Renal cortex interstitium (tissue), 11 donors: ENCODE measurements around the gene RPH3AL. TPM values are rescaled to one million over a fixed set of nuclear protein-coding genes. Genes with fewer than 3 reads are reported as not detected.
"Not testable (repeated sequence)": the region's sequence is repeated elsewhere in the genome, so short reads cannot be mapped to it uniquely, and the experiment has no call there.

Experiments
- DNase-seq, 11 donors: peaks; one replicate each; pipeline ENCODE4 v3.0.0-alpha.2; 2013; ENCODE audit warnings: low read depth in 9 of 11, low spot score in 4 of 11; ENCODE audit errors: extremely low read depth in 1 of 11
- polyA plus RNA-seq, 3 donors: library from polyadenylated mRNA; unstranded; fragments of 120-200 nt; gene quantifications; one replicate each; pipeline ENCODE4 v1.2.1, GENCODE V29; 2013; ENCODE audit not compliant: insufficient read length in 3 of 3

RPH3AL gene
- polyA plus RNA-seq, 3 donors, result 12.7 to 31.3 (median 17.6) TPM

DNA sequence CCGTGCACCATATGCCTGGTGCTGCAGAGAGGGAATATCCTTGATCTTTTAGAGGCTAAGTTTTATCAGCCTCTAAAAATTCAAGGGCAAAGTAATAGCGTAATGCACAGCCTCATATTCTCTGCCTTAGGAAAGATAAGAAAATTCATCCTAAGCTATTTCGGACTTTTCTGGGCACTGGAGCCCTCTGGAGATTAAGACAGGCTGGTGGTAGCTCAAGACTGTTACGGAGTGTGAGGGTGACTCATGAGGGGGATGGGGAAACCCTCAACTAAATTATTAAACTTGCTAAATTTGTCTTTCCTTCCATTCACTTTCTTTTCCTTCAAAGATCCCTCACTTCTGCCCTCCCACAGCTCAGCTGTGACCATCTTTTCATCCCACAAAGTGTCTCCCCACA lies 73.3 kb downstream of the RPH3AL start:
- no peak for DNase-seq

GRCh38 chr17:278676-279059 lies 73.9 kb downstream of the RPH3AL start:
- DNase-seq, result no peak

DNA sequence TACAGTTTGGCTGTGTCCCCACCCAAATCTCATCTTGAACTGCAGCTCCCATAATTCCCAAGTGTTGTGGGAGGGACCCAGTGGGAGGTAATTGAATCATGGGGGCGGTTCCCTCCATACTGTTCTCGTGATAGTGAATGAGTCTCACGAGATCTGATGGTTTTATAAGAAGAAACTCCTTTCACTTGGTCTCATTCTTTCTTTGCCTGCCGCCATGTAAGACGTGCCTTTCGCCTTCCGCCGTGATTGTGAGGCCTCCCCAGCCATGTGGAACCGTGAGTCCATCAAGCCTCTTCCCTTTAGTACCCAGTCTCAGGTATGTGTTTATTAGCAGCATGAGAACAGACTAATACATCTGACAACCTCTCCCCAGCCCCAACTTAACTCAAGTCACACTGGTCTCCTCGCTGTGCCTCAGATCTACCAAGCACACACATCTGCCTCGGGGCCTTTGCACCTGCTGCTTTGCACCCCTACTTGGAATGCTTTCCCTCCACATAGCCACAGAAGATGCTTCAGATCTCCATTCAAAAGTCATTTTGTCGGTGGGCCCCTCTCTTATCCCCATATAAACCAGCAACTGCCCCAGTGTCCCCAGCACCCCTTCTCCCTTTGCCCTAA lies 74.4 kb downstream of the RPH3AL start:
- DNase-seq, result no peak

- DNase-seq, result no peak
These were observed 77.7 kb downstream of the RPH3AL start for GRCh38 chr17:274902-275301.

GRCh38 chr17:273981-274832 lies 78.4 kb downstream of the RPH3AL start:
- DNase-seq, result no peak

- DNase-seq, result not testable (repeated sequence)
These were observed 79.8 kb downstream of the RPH3AL start for GRCh38 chr17:272856-273255.

GRCh38 chr17:271928-272623 lies 80.5 kb downstream of the RPH3AL start:
- not testable (repeated sequence) for DNase-seq

DNA sequence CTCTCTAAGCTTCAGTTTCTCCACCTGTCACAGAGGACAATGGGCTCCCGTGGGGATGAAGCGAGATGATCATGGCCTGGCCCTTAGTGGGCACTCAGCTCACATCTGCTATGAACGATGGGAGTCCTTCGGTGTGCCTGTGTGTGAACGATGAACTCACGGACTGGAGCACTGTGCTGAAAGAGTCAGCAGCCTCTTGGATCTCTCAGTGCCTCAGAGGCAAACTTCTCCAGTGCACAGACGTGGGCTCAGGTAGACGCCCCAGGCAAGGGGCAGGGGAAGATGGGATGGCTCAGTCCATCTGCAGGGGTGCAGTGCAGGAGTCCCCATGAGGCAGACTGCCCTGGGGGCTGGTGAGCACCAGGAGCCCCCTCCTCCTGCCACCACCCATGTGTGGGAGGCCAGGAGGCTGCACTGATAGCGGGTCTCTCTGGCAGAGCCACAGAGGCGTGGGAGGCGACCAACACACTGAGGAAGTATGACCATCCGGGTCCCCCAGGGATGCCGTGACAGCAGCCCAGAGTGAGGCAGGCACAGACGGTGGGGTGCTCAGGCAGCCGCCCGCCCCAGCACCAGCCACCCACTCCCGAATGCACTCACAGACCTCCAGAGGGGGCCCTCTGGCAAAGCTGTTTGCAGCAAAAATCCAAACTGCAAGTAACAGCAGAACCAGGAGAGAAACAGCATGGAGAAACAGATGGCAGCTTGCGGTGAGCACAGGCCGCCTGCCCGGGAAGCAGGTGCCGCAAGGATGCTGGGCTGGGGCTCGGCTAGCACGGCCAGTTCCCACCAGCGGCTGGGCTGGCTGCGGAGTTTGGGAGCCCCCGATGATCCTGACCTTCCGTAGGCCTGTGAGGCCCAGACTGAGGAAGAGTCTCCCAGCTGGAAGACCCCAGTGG lies 82.7 kb downstream of the RPH3AL start:
- DNase-seq, result no peak

DNA sequence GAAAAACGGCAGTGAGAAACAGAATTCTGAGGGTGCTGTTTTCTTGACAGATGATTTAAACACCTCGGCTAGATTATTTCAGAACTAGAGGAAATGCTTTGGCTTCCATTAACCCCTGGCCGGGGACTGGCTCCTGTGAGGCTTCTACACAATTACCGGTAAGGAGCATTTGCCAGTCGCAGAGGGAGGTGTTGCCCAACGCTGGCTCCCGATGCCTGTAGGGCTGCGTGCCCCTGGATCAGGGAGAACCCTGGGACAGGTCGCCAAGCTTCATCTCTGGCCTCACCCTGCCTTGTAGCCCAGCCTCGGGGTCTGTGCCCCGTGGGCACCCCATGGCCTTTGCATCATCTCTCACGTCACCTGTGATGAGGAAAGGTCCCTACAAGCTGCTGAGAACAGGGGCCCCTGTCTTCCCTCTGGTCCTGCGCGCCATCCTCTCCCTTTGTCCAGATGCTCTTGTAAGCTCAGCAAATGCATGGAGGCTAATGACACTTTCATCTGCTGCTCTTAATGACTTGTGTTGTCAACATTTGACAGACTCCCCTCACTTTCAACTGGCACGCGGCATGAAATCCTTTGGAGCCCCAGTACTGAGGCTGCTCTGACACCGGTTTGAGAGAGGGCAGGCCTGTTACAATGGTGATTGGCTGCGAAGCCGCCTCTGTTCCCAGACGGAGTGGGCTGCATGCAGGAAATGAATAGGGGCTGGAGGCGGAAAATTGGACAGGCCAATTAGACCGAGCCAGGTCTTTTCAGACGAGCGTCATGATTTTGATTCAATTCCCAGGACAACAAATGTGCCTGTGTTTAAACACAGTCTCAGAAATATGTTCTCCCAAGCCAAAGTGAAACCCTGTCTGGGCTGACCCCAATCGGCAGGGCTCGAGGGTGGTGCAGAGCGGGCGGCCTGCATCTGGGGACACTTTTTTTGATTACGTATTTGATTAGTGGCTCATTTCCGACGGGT lies 85.6 kb downstream of the RPH3AL start:
- DNase-seq, result peak in 5 of 11 donors; percentile 15 to 38 (median 26)

DNA sequence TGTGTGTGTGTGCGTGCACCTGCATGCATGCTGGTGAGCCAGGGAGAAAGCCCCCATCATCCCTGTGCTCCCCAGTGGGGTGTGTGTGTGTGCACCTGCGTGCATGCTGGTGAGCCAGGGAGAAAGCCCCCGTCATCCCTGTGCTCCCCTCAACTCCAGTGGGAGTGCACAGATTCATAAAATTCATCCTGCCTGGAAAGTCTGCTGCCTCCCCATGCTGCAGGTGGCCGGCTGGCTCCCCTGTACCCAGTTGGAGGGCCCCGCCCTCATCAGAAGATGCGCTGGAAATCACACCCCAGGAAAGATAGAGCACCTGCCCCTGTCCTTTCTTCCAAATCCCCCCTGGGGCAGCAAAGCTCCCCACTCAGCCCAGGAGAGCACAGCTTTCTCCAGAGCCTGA lies 86.4 kb downstream of the RPH3AL start:
- DNase-seq, result no peak

DNA sequence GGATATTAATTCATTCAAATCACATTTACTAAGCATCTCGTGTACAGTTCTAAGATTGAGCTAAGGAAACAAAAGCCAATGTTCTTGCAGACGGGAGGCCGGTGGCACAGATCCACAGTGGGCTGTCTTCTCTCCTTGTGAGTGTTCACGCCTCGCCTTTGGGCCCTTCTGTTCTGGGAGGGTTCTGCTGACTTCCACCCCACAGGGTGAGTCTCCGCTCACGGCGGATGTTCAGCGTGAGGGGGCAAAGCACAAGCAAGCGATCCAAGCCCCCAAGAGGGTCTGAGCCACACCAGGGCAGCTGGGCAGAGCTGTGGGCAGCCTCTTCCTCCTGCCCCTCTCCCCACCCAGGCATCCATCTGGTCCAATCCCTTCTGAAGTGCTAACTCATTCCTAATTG lies 86.9 kb downstream of the RPH3AL start:
- no peak for DNase-seq

DNA sequence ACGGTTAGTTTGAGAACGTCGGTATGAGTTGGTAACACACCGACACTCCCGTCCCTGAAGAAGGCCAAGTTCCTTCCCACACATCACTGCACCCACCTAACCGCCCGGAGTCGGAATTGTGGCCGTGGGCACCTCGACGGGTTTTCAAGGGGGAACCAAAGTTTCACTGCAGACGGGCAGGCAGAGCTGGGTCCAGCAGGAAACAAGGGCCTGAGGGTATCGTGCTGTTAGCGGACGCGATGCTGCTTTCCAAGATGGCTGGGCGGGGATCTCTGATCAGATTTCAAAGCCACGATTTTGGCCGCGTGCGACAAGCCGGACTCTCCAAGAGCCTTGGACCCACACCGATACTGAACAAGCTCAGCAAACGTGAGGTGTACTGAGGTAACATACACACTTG lies 88.8 kb downstream of the RPH3AL start:
- no peak for DNase-seq

- no peak for DNase-seq
These were observed 89.3 kb downstream of the RPH3AL start for GRCh38 chr17:263271-263670.

GRCh38 chr17:261635-262034 lies 91.0 kb downstream of the RPH3AL start:
- no peak for DNase-seq

GRCh38 chr17:260944-261343 lies 91.7 kb downstream of the RPH3AL start:
- DNase-seq, result no peak

- DNase-seq, result peak in 2 of 11 donors; percentile 18 to 20
These were observed 92.4 kb downstream of the RPH3AL start for GRCh38 chr17:260031-260791.

GRCh38 chr17:259341-259976 lies 93.1 kb downstream of the RPH3AL start:
- DNase-seq, result no peak
